ENCODE results near the gene ZNF460. TPM values are rescaled to one million over a fixed set of nuclear protein-coding genes. Genes with fewer than 3 reads are reported as not detected.

Gene ZNF460
- 10 to 100 TPM; 44.3 to 87.9 (median 67.9) TPM for total RNA-seq

GRCh38 chr19:57280165-57280961, at the start of gene ZNF460:
Gene ZNF460 (plus strand): TSS chr19:57280485. CDS start chr19:57280807, 322 bp downstream.
- Histone ChIP-seq H3K4me3 (peak within 1 kb of the TSS; percentile 68 to 100 (median 86)), H3K4me1 (peaks cover 17 to 51% (median 44%) of the 10 kb centered on the region in 3 donors), H3K27me3 (no peaks in the 10 kb centered on the region), H3K9me3 (no peaks in the 10 kb centered on the region), H3K27ac (peak within 1 kb of the TSS; percentile 96 to 100 (median 99)), H3K36me3 (peaks cover 7 to 31% (median 8%) of the 10 kb centered on the region in 3 donors)
- intact Hi-C loops (cut with DNase I) = no loop called here
- DNase-seq = peak; percentile 81
- TF ChIP-seq CTCF (IDR thresholded peaks at IDR 0.05) (peak in 1 of 6 experiments; percentile 5), POLR2A (IDR thresholded peaks at IDR 0.05) (peak in 2 of 4 donors; percentile 66 to 87)
- 0 to 1% methylated on average over 10 to 19 of the region's 71 CpGs for WGBS, 2 donors

- no peak overlapping the region for H3K4me3 ChIP-seq
- no peaks in the 10 kb centered on the region for H3K9me3 ChIP-seq
- DNase-seq = no peak
- H3K27ac ChIP-seq = no peak overlapping the region
- no peaks in the 10 kb centered on the region for H3K36me3 ChIP-seq
- intact Hi-C loops (cut with DNase I) = no loop called here
- H3K27me3 ChIP-seq = no peaks in the 10 kb centered on the region
- TF ChIP-seq CTCF (IDR thresholded peaks at IDR 0.05) = no peak
- TF ChIP-seq POLR2A (IDR thresholded peaks at IDR 0.05) = no peak
- H3K4me1 ChIP-seq = no peaks in the 10 kb centered on the region
- 73 to 75% methylated on average over 3 to 8 of the region's 9 CpGs for WGBS, 2 donors
Measured at GRCh38 chr19:57231686-57232085, 48.6 kb upstream of the ZNF460 start.

- Histone ChIP-seq H3K36me3 (no peaks in the 10 kb centered on the region), H3K27me3 (no peaks in the 10 kb centered on the region), H3K4me3 (no peak overlapping the region), H3K4me1 (no peaks in the 10 kb centered on the region), H3K27ac (no peak overlapping the region), H3K9me3 (no peaks in the 10 kb centered on the region)
- DNase-seq = no peak
- intact Hi-C loops (cut with DNase I) = no loop called here
- WGBS, 2 donors = 100% methylated on average over 1 of the region's 1 CpG
- TF ChIP-seq POLR2A (IDR thresholded peaks at IDR 0.05) (no peak), CTCF (IDR thresholded peaks at IDR 0.05) (no peak)
Measured at GRCh38 chr19:57233207-57233606, 47.1 kb upstream of the ZNF460 start.

- Histone ChIP-seq H3K4me1 (peaks cover 6 to 26% (median 17%) of the 10 kb centered on the region in 3 donors), H3K27ac (peak overlapping the region; percentile 92 to 98 (median 97)), H3K9me3 (no peaks in the 10 kb centered on the region), H3K4me3 (peak overlapping the region; percentile 89 to 99 (median 96)), H3K27me3 (no peaks in the 10 kb centered on the region), H3K36me3 (peaks cover 0 to 15% (median 4%) of the 10 kb centered on the region in 3 donors)
- no peak for DNase-seq
- intact Hi-C loops (cut with DNase I) = no loop called here
- WGBS, 2 donors = 42 to 67% methylated on average over 1 to 2 of the region's 12 CpGs
- TF ChIP-seq CTCF (IDR thresholded peaks at IDR 0.05) = no peak
- TF ChIP-seq POLR2A (IDR thresholded peaks at IDR 0.05) = no peak
Measured at GRCh38 chr19:57239982-57240310, 40.3 kb upstream of the ZNF460 start.

- TF ChIP-seq POLR2A (IDR thresholded peaks at IDR 0.05) (peak in 3 of 4 donors; percentile 51 to 71 (median 68)), CTCF (IDR thresholded peaks at IDR 0.05) (peak in 2 of 6 experiments; percentile 14 to 15)
- 0% methylated on average over 9 to 15 of the region's 61 CpGs for WGBS, 2 donors
Measured at GRCh38 chr19:57240311-57241090, 39.8 kb upstream of the ZNF460 start, which contains the start of gene ZNF805. Gene ZNF805 (plus strand): TSS chr19:57240632. CDS start chr19:57240892, 260 bp downstream.

More at GRCh38 chr19:57240311-57241090, 39.8 kb upstream of the ZNF460 start, which contains the start of gene ZNF805:
- Histone ChIP-seq H3K27ac (peak within 1 kb of the TSS; percentile 92 to 98 (median 97)), H3K9me3 (no peaks in the 10 kb centered on the region), H3K4me1 (peaks cover 6 to 26% (median 17%) of the 10 kb centered on the region in 3 donors), H3K4me3 (peak within 1 kb of the TSS; percentile 89 to 99 (median 96)), H3K27me3 (no peaks in the 10 kb centered on the region), H3K36me3 (peaks cover 0 to 20% (median 4%) of the 10 kb centered on the region in 3 donors)
- DNase-seq = peak; percentile 71
- intact Hi-C loops (cut with DNase I) = no loop called here
